Activated B cell treated with CpG ODN at 0.5 μM for 24 hours (primary cell): Measurements from ENCODE around the gene MOXD1. TPM values are rescaled to one million over a fixed set of nuclear protein-coding genes. Genes with fewer than 3 reads are reported as not detected.

Source experiments
- ATAC-seq: fragments of 200-7000 bp; cut with Tn5 transposase; one replicate; pipeline ENCODE4 v1.10.0; 2021; ENCODE audit warnings: low read depth, mild to moderate bottlenecking, moderate library complexity
- CTCF ChIA-PET: fragments of 350-600 bp; sonication (Branson Sonifier 250); formaldehyde crosslinking; loops from one replicate; lab custom pipeline; 2021; ENCODE audit warnings: antibody characterized with exemption; lab: Charles Lee
- POLR2A ChIA-PET: fragments of 350-600 bp; sonication (Branson Sonifier 250); formaldehyde crosslinking; loops from one replicate; lab custom pipeline; 2021; ENCODE audit warnings: antibody characterized with exemption; lab: Charles Lee
- DNase-seq: peaks from one replicate; pipeline ENCODE4 v3.0.0; 2022
- H3K27ac Mint-ChIP-seq: one replicate; pipeline ENCODE4 v1.8.0; 2020; ENCODE audit warnings: mixed read lengths
- H3K27me3 Mint-ChIP-seq: one replicate; pipeline ENCODE4 v1.8.0; 2021; ENCODE audit warnings: mixed read lengths
- H3K36me3 Mint-ChIP-seq: one replicate; pipeline ENCODE4 v1.8.0; 2021; ENCODE audit warnings: low read depth, mixed read lengths
- H3K4me1 Mint-ChIP-seq: one replicate; pipeline ENCODE4 v1.8.0; 2021; ENCODE audit warnings: mixed read lengths
- H3K4me3 Mint-ChIP-seq: one replicate; pipeline ENCODE4 v1.8.0; 2020; ENCODE audit warnings: mild to moderate bottlenecking, mixed read lengths
- H3K9me3 Mint-ChIP-seq: one replicate; pipeline ENCODE4 v1.8.0; 2020; ENCODE audit warnings: mixed read lengths
- CTCF ChIP-seq: fragments of 200-600 bp; IDR thresholded peaks from one replicate; pipeline ENCODE4 v1.8.0; 2022; ENCODE audit warnings: antibody characterized with exemption, mild to moderate bottlenecking
- intact Hi-C: fragments of 100-400 bp; cut with micrococcal nuclease; formaldehyde crosslinking; loops from one replicate; pipeline ENCODE4 v1.15.1; 2024
- total RNA-seq: library from RNA; stranded (reverse); gene quantifications from 2 replicates; pipeline ENCODE4 v1.2.3, GENCODE V29; 2022

Gene MOXD1
- total RNA-seq, 1 donor from 2014 or later = 3.7 TPM

GRCh38 chr6:132251711-132252110 is 149.6 kb downstream of the MOXD1 start:
- no peaks in the 10 kb centered on the region for H3K9me3 Mint-ChIP-seq
- TF ChIP-seq CTCF = no peak
- H3K36me3 Mint-ChIP-seq = no peaks in the 10 kb centered on the region
- intact Hi-C loops = no loop called here
- POLR2A ChIA-PET = no interaction called here
- DNase-seq (no peak), ATAC-seq (no peak)
- no peaks in the 10 kb centered on the region for H3K4me1 Mint-ChIP-seq
- no peak overlapping the region for H3K27ac Mint-ChIP-seq
- CTCF ChIA-PET = no interaction called here
- H3K4me3 Mint-ChIP-seq = no peak overlapping the region
- peaks cover 3% of the 10 kb centered on the region for H3K27me3 Mint-ChIP-seq

GRCh38 chr6:132247381-132248159 is 153.7 kb downstream of the MOXD1 start:
- H3K4me1 Mint-ChIP-seq = no peaks in the 10 kb centered on the region
- H3K9me3 Mint-ChIP-seq = no peaks in the 10 kb centered on the region
- POLR2A ChIA-PET = no interaction called here
- ATAC-seq (no peak), DNase-seq (no peak)
- no peak overlapping the region for H3K4me3 Mint-ChIP-seq
- peaks cover 3% of the 10 kb centered on the region for H3K27me3 Mint-ChIP-seq
- CTCF ChIA-PET = no interaction called here
- intact Hi-C loops = no loop called here
- no peak overlapping the region for H3K27ac Mint-ChIP-seq
- H3K36me3 Mint-ChIP-seq = no peaks in the 10 kb centered on the region
- no peak for TF ChIP-seq CTCF

GRCh38 chr6:132246632-132247270 is 154.5 kb downstream of the MOXD1 start:
- H3K4me3 Mint-ChIP-seq = no peak overlapping the region
- H3K9me3 Mint-ChIP-seq = no peaks in the 10 kb centered on the region
- DNase-seq = no peak
- POLR2A ChIA-PET = no interaction called here
- H3K27ac Mint-ChIP-seq = no peak overlapping the region
- no peak for TF ChIP-seq CTCF
- intact Hi-C loops = no loop called here
- H3K36me3 Mint-ChIP-seq = no peaks in the 10 kb centered on the region
- ATAC-seq = no peak
- CTCF ChIA-PET = no interaction called here
- peaks cover 3% of the 10 kb centered on the region for H3K27me3 Mint-ChIP-seq
- no peaks in the 10 kb centered on the region for H3K4me1 Mint-ChIP-seq

GRCh38 chr6:132246120-132246617 is 155.1 kb downstream of the MOXD1 start:
- no peak overlapping the region for H3K4me3 Mint-ChIP-seq
- no peak overlapping the region for H3K27ac Mint-ChIP-seq
- ATAC-seq (no peak), DNase-seq (no peak)
- peaks cover 1% of the 10 kb centered on the region for H3K4me1 Mint-ChIP-seq
- no peak for TF ChIP-seq CTCF
- intact Hi-C loops = no loop called here
- H3K36me3 Mint-ChIP-seq = no peaks in the 10 kb centered on the region
- peaks cover 3% of the 10 kb centered on the region for H3K27me3 Mint-ChIP-seq
- no peaks in the 10 kb centered on the region for H3K9me3 Mint-ChIP-seq
- ChIA-PET POLR2A (no interaction called here), CTCF (no interaction called here)

Other genes starting within 250 kb of the MOXD1 start
- gene STX7, start 111.6 kb upstream of the MOXD1 start, total RNA-seq = 109 and 138 TPM in 2 replicates
- not detected in 2 replicates for gene TAAR9, start 136.8 kb upstream of the MOXD1 start, total RNA-seq
- not detected in 2 replicates for gene TAAR8, start 151.2 kb upstream of the MOXD1 start, total RNA-seq
- gene TAAR6, start 168.8 kb upstream of the MOXD1 start, total RNA-seq = not detected in 2 replicates
- gene TAAR5, start 188.3 kb upstream of the MOXD1 start, total RNA-seq = not detected in 2 replicates
- not detected in 2 replicates for gene TAAR2, start 222.8 kb upstream of the MOXD1 start, total RNA-seq